K562 (cell line): ENCODE data around the gene KAZN. TPM values are rescaled to one million over a fixed set of nuclear protein-coding genes. Genes with fewer than 3 reads are reported as not detected.

Experiments
- ATAC-seq: fragments of 200-7000 bp; cut with Tn5 transposase; 3 replicates; pipeline ENCODE4 v1.9.1; 2020; ENCODE audit warnings: moderate library complexity
- BruUV-seq: library from RNA; stranded (reverse); fragments of 400-500 nt; replicated peaks from 2 replicates; lab custom pipeline; 2021; lab: Mats Ljungman, UMichigan
- CTCF ChIA-PET: fragments of 300-600 bp; formaldehyde crosslinking; extraction: SDS; loops from one replicate; lab custom pipeline; 2021; ENCODE audit warnings: low intra/inter-chr PET ratio; lab: Yijun Ruan, JAX
- POLR2A ChIA-PET: fragments of 300-600, 350-650 bp; sonication (Branson Sonifier 250); formaldehyde crosslinking; extraction: SDS; loops from one replicate; lab custom pipeline; 2021; ENCODE audit warnings: antibody characterized with exemption, inconsistent platforms; lab: Yijun Ruan, JAX
- DNase-seq, 4 experiments: peaks; one replicate each; pipeline versions ENCODE4 v3.0.0 to v3.0.0-alpha.2; 2011 to 2018; ENCODE audit warnings: low spot score in 3 of 4, mixed read lengths in 3 of 4; ENCODE audit errors: extremely low read depth in 1 of 4
- FAIRE-seq: peaks from 2 replicates; lab custom pipeline; 2011; peaks lifted over from hg19 to GRCh38; lab: Jason Lieb, UNC
- H2AFZ ChIP-seq: 2 replicates; pipeline ENCODE4 v1.6.0; 2011; ENCODE audit warnings: low read depth, low read length, control low read depth, inconsistent platforms
- H3K27ac ChIP-seq: fragments of 200-600 bp; 3 replicates; pipeline ENCODE4 v1.8.0; 2011; ENCODE audit warnings: low read depth, mild to moderate bottlenecking, control low read depth, inconsistent platforms, low read length, moderate library complexity, mixed read lengths; ENCODE audit errors: extremely low read depth
- H3K27me3 ChIP-seq, 2 experiments: fragments of 300-600 bp in 1 of 2; 2 replicates in 1 of 2; 3 replicates in 1 of 2; pipeline versions ENCODE4 v1.6.0 to v1.8.0; 2011; ENCODE audit warnings: inconsistent platforms in 2 of 2, low read length in 2 of 2, mild to moderate bottlenecking in 1 of 2, mixed read lengths in 1 of 2, moderate library complexity in 1 of 2; ENCODE audit not compliant: control insufficient read depth in 2 of 2, insufficient read depth in 2 of 2
- H3K36me3 ChIP-seq: fragments of 300-600 bp; 3 replicates; pipeline ENCODE4 v1.8.0; 2011; ENCODE audit warnings: mild to moderate bottlenecking, low read length, inconsistent platforms; ENCODE audit not compliant: control insufficient read depth, insufficient read depth
- H3K4me1 ChIP-seq, 2 experiments: fragments of 200-600 bp in 1 of 2; replicated peaks in 1 of 2; 2 replicates in 1 of 2; 3 replicates in 1 of 2; pipeline versions ENCODE4 v1.5.1 to v1.8.0; 2011; ENCODE audit warnings: inconsistent platforms in 2 of 2, low read length in 2 of 2, mild to moderate bottlenecking in 1 of 2, mixed read lengths in 1 of 2, moderate library complexity in 1 of 2; ENCODE audit not compliant: control insufficient read depth in 2 of 2, insufficient read depth in 2 of 2
- H3K4me2 ChIP-seq: 2 replicates; pipeline ENCODE4 v1.6.1; 2011; ENCODE audit warnings: low read length, control low read depth, inconsistent platforms, mixed read lengths; ENCODE audit not compliant: insufficient read depth
- H3K4me3 ChIP-seq: fragments of 200-600 bp; sonication (generic), shearing (Covaris generic); 2 replicates; pipeline ENCODE4 v1.5.1; 2016; ENCODE audit warnings: control low read depth, inconsistent platforms
- H3K79me2 ChIP-seq: fragments of 200-600 bp; 3 replicates; pipeline ENCODE4 v1.8.0; 2011; ENCODE audit warnings: low read length, inconsistent platforms; ENCODE audit not compliant: control insufficient read depth, insufficient read depth
- H3K9ac ChIP-seq, 2 experiments: 2 replicates each; pipeline versions ENCODE4 v1.6.0 to v1.6.1; 2011; ENCODE audit warnings: low read depth in 2 of 2, low read length in 2 of 2, control low read depth in 1 of 2, inconsistent platforms in 1 of 2, mild to moderate bottlenecking in 1 of 2, mixed read lengths in 1 of 2; ENCODE audit not compliant: insufficient read depth in 1 of 2
- H3K9me1 ChIP-seq: one replicate; pipeline ENCODE4 v1.6.0; 2011; ENCODE audit warnings: inconsistent platforms, mild to moderate bottlenecking, low read length, moderate library complexity; ENCODE audit not compliant: control insufficient read depth, insufficient read depth
- H3K9me3 ChIP-seq: replicated peaks from 2 replicates; pipeline ENCODE4 v1.5.1; 2011; ENCODE audit warnings: low read depth, low read length, inconsistent platforms; ENCODE audit not compliant: control insufficient read depth, insufficient read depth
- H4K20me1 ChIP-seq: replicated peaks from 2 replicates; pipeline ENCODE4 v1.6.1; 2011; ENCODE audit warnings: low read length, inconsistent platforms, mixed read lengths; ENCODE audit not compliant: control insufficient read depth, insufficient read depth
- CREB1 ChIP-seq, 2 experiments: sonication (generic) in 1 of 2; formaldehyde crosslinking in 1 of 2; IDR thresholded peaks; 2 replicates each; pipeline versions ENCODE4 v1.6.1 to v1.8.0; 2012 to 2022; ENCODE audit warnings: inconsistent platforms in 1 of 2, mild to moderate bottlenecking in 1 of 2, missing genetic modification reagents in 1 of 2, moderate library complexity in 1 of 2
- FIP1L1 ChIP-seq: fragments of 200-400 bp; formaldehyde crosslinking; IDR thresholded peaks from 2 replicates; pipeline ENCODE4 v1.6.1; 2018; ENCODE audit warnings: mild to moderate bottlenecking, low read depth, low read length; ENCODE audit not compliant: poor library complexity, severe bottlenecking
- FOXJ3 ChIP-seq: sonication (generic); formaldehyde crosslinking; IDR thresholded peaks from 2 replicates; pipeline ENCODE4 v1.4.0; 2020; ENCODE audit warnings: mild to moderate bottlenecking, missing genetic modification reagents
- MXI1 ChIP-seq: IDR thresholded peaks from 2 replicates; pipeline ENCODE4 v1.6.1; 2011; ENCODE audit warnings: low read depth, mild to moderate bottlenecking, improper control_type of control experiment, low read length
- PTBP1 ChIP-seq: fragments of 200-400 bp; formaldehyde crosslinking; IDR thresholded peaks from 2 replicates; pipeline ENCODE4 v1.6.1; 2017; ENCODE audit warnings: low read depth, low read length
- ZFX ChIP-seq: sonication (generic); formaldehyde crosslinking; IDR thresholded peaks from 2 replicates; pipeline ENCODE4 v1.8.0; 2022; ENCODE audit warnings: mild to moderate bottlenecking, missing genetic modification reagents, moderate library complexity
- ZNF778 ChIP-seq: fragments of 450-650 bp; formaldehyde crosslinking; IDR thresholded peaks from 2 replicates; pipeline ENCODE4 v1.4.0; 2020; ENCODE audit warnings: mild to moderate bottlenecking, moderate library complexity
- WGBS: fragments of 100-300 bp; shearing (Covaris generic); methylation state at CpG from one replicate; pipeline ENCODE4 v1.1.6; 2016; ENCODE audit warnings: low coverage, mixed read lengths; ENCODE audit not compliant: insufficient coverage; ENCODE audit errors: missing lambda C conversion rate; 5-methylcytosine and 5-hydroxymethylcytosine counted together
- in situ Hi-C: fragments of 300-500 bp; cut with MboI; formaldehyde crosslinking; loops from 4 replicates; pipeline ENCODE4 v1.15.0; 2018; ENCODE audit warnings: inconsistent platforms, mixed read lengths
- intact Hi-C: fragments of 100-400 bp; cut with micrococcal nuclease; formaldehyde crosslinking; loops from 2 replicates; pipeline ENCODE4 v1.14.2; 2022
- polyA plus RNA-seq, 8 experiments: library from polyadenylated mRNA; depleted of rRNA in 4 of 8; stranded (reverse) in 5 of 8; unstranded in 3 of 8; fragments of >200 nt; fragmentation: Nextera tagmentation in 2 of 8; fragmentation: Illumina TruSeq in 1 of 8; extraction: Ambion mirVana in 2 of 8; extraction: Trizol in 1 of 8; gene quantifications; 2 replicates each; pipeline versions ENCODE4 v1.2.1 to v1.2.3, GENCODE V29; 2011 to 2014; ENCODE audit warnings: inconsistent platforms in 1 of 8, missing spikeins in 1 of 8
- total RNA-seq, 7 experiments: library from RNA; depleted of rRNA in 6 of 7; stranded (reverse); fragments of >200 nt in 6 of 7; fragmentation: Illumina TruSeq in 2 of 7; extraction: Trizol in 2 of 7; gene quantifications; 2 replicates each; pipeline versions ENCODE4 v1.2.1 to v1.2.3, GENCODE V29; 2011 to 2021; ENCODE audit warnings: low replicate concordance in 1 of 7
- TF ChIP-seq, protein P1 (sequence below): sonication (generic); formaldehyde crosslinking; IDR thresholded peaks from 2 replicates; pipeline ENCODE4 v1.8.0; 2022; ENCODE audit warnings: mild to moderate bottlenecking, missing genetic modification reagents
- TF ChIP-seq, protein P2 (sequence below), 2 experiments: fragments of 450-650 bp in 1 of 2; sonication (generic) in 1 of 2; formaldehyde crosslinking in 1 of 2; IDR thresholded peaks; 2 replicates each; pipeline versions ENCODE4 v1.7.1 to v1.9.0; 2016 to 2022; ENCODE audit warnings: inconsistent platforms in 1 of 2, mild to moderate bottlenecking in 1 of 2, missing genetic modification reagents in 1 of 2
- TF ChIP-seq, protein P3 (sequence below): sonication (generic); formaldehyde crosslinking; IDR thresholded peaks from 2 replicates; pipeline ENCODE4 v1.9.0; 2022; ENCODE audit warnings: mild to moderate bottlenecking, missing genetic modification reagents

Gene KAZN
- total and polyA plus RNA-seq, 9 of the 15 experiments (the other 6 are each of a cell fraction or from before 2014, with no cell fraction given): 2.1 to 21.6 (median 5.4) TPM

DNA sequence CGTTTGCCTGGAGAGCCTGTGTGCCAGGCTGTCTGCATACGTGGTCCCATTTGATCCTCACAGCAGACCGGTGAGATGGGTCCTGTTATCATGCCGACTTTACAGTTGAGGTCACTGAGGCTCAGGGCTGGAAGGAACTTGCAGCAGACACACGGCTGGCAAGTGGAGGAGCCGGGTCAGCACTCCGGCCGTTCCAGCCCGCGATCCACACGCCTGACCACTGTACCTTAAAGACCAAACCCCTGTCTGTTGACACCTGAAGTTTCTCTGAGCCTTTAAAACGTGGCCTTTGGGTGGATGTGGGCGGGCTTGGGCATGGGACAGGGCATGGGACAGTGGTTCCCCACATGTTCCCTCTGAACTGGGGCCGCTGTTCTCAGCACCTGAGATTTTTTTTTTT lies 383.5 kb downstream of the KAZN start:
- WGBS: 72% methylated on average over 12 of the region's 14 CpGs
- intact Hi-C loops: no loop called here
- H3K79me2 ChIP-seq: no peaks in the 10 kb centered on the region
- no peaks in the 10 kb centered on the region for H3K27me3 ChIP-seq
- H4K20me1 ChIP-seq: peaks cover 15% of the 10 kb centered on the region
- no peak overlapping the region for H3K4me3 ChIP-seq
- H3K4me2 ChIP-seq: no peak overlapping the region
- BruUV-seq: no TSS peak
- H3K36me3 ChIP-seq: no peaks in the 10 kb centered on the region
- no peak overlapping the region for H3K27ac ChIP-seq
- H2AFZ ChIP-seq: no peak overlapping the region
- peak overlapping the region in 1 of 2 experiments; percentile 62; a peak in 2 of 4 replicates for H3K9ac ChIP-seq
- H3K9me3 ChIP-seq: no peaks in the 10 kb centered on the region
- FAIRE-seq: no peak
- CTCF ChIA-PET: no interaction called here
- ATAC-seq: no peak
- H3K4me1 ChIP-seq: peaks cover 4 to 9% of the 10 kb centered on the region in 2 experiments; a peak in 4 of 5 replicates
- POLR2A ChIA-PET: interaction anchor here (0.5 kb wide), 1 partner anchor 1747 kb away, joined by 3 read pairs; no protein-coding TSS in a partner anchor
- in situ Hi-C loops: no loop called here
- H3K9me1 ChIP-seq: peaks cover 3% of the 10 kb centered on the region
- DNase-seq: no peak
- TF ChIP-seq CREB1 (IDR thresholded peaks at IDR 0.05) (no peak), CREB1 (CRISPR knock-in tag; IDR thresholded peaks at IDR 0.05) (no peak), ZNF778 (no peak), MXI1 (no peak), PTBP1 (no peak), ZFX (CRISPR knock-in tag) (no peak), FOXJ3 (CRISPR knock-in tag) (no peak), FIP1L1 (no peak)
- TF ChIP-seq, protein P1, sequence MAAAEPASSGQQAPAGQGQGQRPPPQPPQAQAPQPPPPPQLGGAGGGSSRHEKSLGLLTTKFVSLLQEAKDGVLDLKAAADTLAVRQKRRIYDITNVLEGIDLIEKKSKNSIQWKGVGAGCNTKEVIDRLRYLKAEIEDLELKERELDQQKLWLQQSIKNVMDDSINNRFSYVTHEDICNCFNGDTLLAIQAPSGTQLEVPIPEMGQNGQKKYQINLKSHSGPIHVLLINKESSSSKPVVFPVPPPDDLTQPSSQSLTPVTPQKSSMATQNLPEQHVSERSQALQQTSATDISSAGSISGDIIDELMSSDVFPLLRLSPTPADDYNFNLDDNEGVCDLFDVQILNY (CRISPR knock-in tag): no peak
- TF ChIP-seq, protein P2, sequence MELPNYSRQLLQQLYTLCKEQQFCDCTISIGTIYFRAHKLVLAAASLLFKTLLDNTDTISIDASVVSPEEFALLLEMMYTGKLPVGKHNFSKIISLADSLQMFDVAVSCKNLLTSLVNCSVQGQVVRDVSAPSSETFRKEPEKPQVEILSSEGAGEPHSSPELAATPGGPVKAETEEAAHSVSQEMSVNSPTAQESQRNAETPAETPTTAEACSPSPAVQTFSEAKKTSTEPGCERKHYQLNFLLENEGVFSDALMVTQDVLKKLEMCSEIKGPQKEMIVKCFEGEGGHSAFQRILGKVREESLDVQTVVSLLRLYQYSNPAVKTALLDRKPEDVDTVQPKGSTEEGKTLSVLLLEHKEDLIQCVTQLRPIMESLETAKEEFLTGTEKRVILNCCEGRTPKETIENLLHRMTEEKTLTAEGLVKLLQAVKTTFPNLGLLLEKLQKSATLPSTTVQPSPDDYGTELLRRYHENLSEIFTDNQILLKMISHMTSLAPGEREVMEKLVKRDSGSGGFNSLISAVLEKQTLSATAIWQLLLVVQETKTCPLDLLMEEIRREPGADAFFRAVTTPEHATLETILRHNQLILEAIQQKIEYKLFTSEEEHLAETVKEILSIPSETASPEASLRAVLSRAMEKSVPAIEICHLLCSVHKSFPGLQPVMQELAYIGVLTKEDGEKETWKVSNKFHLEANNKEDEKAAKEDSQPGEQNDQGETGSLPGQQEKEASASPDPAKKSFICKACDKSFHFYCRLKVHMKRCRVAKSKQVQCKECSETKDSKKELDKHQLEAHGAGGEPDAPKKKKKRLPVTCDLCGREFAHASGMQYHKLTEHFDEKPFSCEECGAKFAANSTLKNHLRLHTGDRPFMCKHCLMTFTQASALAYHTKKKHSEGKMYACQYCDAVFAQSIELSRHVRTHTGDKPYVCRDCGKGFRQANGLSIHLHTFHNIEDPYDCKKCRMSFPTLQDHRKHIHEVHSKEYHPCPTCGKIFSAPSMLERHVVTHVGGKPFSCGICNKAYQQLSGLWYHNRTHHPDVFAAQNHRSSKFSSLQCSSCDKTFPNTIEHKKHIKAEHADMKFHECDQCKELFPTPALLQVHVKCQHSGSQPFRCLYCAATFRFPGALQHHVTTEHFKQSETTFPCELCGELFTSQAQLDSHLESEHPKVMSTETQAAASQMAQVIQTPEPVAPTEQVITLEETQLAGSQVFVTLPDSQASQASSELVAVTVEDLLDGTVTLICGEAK (IDR thresholded peaks at IDR 0.05): no peak
- TF ChIP-seq, protein P2 (CRISPR knock-in tag; IDR thresholded peaks at IDR 0.05): no peak
- TF ChIP-seq, protein P3, sequence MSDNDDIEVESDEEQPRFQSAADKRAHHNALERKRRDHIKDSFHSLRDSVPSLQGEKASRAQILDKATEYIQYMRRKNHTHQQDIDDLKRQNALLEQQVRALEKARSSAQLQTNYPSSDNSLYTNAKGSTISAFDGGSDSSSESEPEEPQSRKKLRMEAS (CRISPR knock-in tag): no peak
